K562 (cell line): ENCODE data around the gene BMP8B. TPM values are rescaled to one million over a fixed set of nuclear protein-coding genes. Genes with fewer than 3 reads are reported as not detected.
A peak's percentile ranks its signal among the peaks of the same experiment; 100 is the strongest.
"Not testable (repeated sequence)": the region's sequence is repeated elsewhere in the genome, so short reads cannot be mapped to it uniquely, and the experiment has no call there.

Experiments
- ATAC-seq: fragments of 200-7000 bp; cut with Tn5 transposase; 3 replicates; pipeline ENCODE4 v1.9.1; 2020; ENCODE audit warnings: moderate library complexity
- BruUV-seq: library from RNA; stranded (reverse); fragments of 400-500 nt; replicated peaks from 2 replicates; lab custom pipeline; 2021; lab: Mats Ljungman, UMichigan
- CTCF ChIA-PET: fragments of 300-600 bp; formaldehyde crosslinking; extraction: SDS; loops from one replicate; lab custom pipeline; 2021; ENCODE audit warnings: low intra/inter-chr PET ratio; lab: Yijun Ruan, JAX
- POLR2A ChIA-PET: fragments of 300-600, 350-650 bp; sonication (Branson Sonifier 250); formaldehyde crosslinking; extraction: SDS; loops from one replicate; lab custom pipeline; 2021; ENCODE audit warnings: antibody characterized with exemption, inconsistent platforms; lab: Yijun Ruan, JAX
- DNase-seq, 4 experiments: peaks; one replicate each; pipeline versions ENCODE4 v3.0.0 to v3.0.0-alpha.2; 2011 to 2018; ENCODE audit warnings: low spot score in 3 of 4, mixed read lengths in 3 of 4; ENCODE audit errors: extremely low read depth in 1 of 4
- FAIRE-seq: peaks from 2 replicates; lab custom pipeline; 2011; peaks lifted over from hg19 to GRCh38; lab: Jason Lieb, UNC
- H2AFZ ChIP-seq: 2 replicates; pipeline ENCODE4 v1.6.0; 2011; ENCODE audit warnings: low read depth, low read length, control low read depth, inconsistent platforms
- H3K27ac ChIP-seq: fragments of 200-600 bp; 3 replicates; pipeline ENCODE4 v1.8.0; 2011; ENCODE audit warnings: low read depth, mild to moderate bottlenecking, control low read depth, inconsistent platforms, low read length, moderate library complexity, mixed read lengths; ENCODE audit errors: extremely low read depth
- H3K27me3 ChIP-seq, 2 experiments: fragments of 300-600 bp in 1 of 2; 2 replicates in 1 of 2; 3 replicates in 1 of 2; pipeline versions ENCODE4 v1.6.0 to v1.8.0; 2011; ENCODE audit warnings: inconsistent platforms in 2 of 2, low read length in 2 of 2, mild to moderate bottlenecking in 1 of 2, mixed read lengths in 1 of 2, moderate library complexity in 1 of 2; ENCODE audit not compliant: control insufficient read depth in 2 of 2, insufficient read depth in 2 of 2
- H3K36me3 ChIP-seq: fragments of 300-600 bp; 3 replicates; pipeline ENCODE4 v1.8.0; 2011; ENCODE audit warnings: mild to moderate bottlenecking, low read length, inconsistent platforms; ENCODE audit not compliant: control insufficient read depth, insufficient read depth
- H3K4me1 ChIP-seq, 2 experiments: fragments of 200-600 bp in 1 of 2; replicated peaks in 1 of 2; 2 replicates in 1 of 2; 3 replicates in 1 of 2; pipeline versions ENCODE4 v1.5.1 to v1.8.0; 2011; ENCODE audit warnings: inconsistent platforms in 2 of 2, low read length in 2 of 2, mild to moderate bottlenecking in 1 of 2, mixed read lengths in 1 of 2, moderate library complexity in 1 of 2; ENCODE audit not compliant: control insufficient read depth in 2 of 2, insufficient read depth in 2 of 2
- H3K4me2 ChIP-seq: 2 replicates; pipeline ENCODE4 v1.6.1; 2011; ENCODE audit warnings: low read length, control low read depth, inconsistent platforms, mixed read lengths; ENCODE audit not compliant: insufficient read depth
- H3K4me3 ChIP-seq: fragments of 200-600 bp; sonication (generic), shearing (Covaris generic); 2 replicates; pipeline ENCODE4 v1.5.1; 2016; ENCODE audit warnings: control low read depth, inconsistent platforms
- H3K79me2 ChIP-seq: fragments of 200-600 bp; 3 replicates; pipeline ENCODE4 v1.8.0; 2011; ENCODE audit warnings: low read length, inconsistent platforms; ENCODE audit not compliant: control insufficient read depth, insufficient read depth
- H3K9ac ChIP-seq, 2 experiments: 2 replicates each; pipeline versions ENCODE4 v1.6.0 to v1.6.1; 2011; ENCODE audit warnings: low read depth in 2 of 2, low read length in 2 of 2, control low read depth in 1 of 2, inconsistent platforms in 1 of 2, mild to moderate bottlenecking in 1 of 2, mixed read lengths in 1 of 2; ENCODE audit not compliant: insufficient read depth in 1 of 2
- H3K9me1 ChIP-seq: one replicate; pipeline ENCODE4 v1.6.0; 2011; ENCODE audit warnings: inconsistent platforms, mild to moderate bottlenecking, low read length, moderate library complexity; ENCODE audit not compliant: control insufficient read depth, insufficient read depth
- H3K9me3 ChIP-seq: replicated peaks from 2 replicates; pipeline ENCODE4 v1.5.1; 2011; ENCODE audit warnings: low read depth, low read length, inconsistent platforms; ENCODE audit not compliant: control insufficient read depth, insufficient read depth
- H4K20me1 ChIP-seq: replicated peaks from 2 replicates; pipeline ENCODE4 v1.6.1; 2011; ENCODE audit warnings: low read length, inconsistent platforms, mixed read lengths; ENCODE audit not compliant: control insufficient read depth, insufficient read depth
- ATF1 ChIP-seq, 2 experiments: fragments of 450-650 bp in 1 of 2; IDR thresholded peaks; 2 replicates each; pipeline ENCODE4 v1.6.1; 2016; ENCODE audit warnings: missing compliant biosample characterization in 1 of 2, missing genetic modification characterization in 1 of 2
- ATF4 ChIP-seq: fragments of 450-650 bp; formaldehyde crosslinking; IDR thresholded peaks from 2 replicates; pipeline ENCODE4 v1.4.0; 2022; ENCODE audit warnings: mild to moderate bottlenecking, moderate library complexity
- GTF2E2 ChIP-seq: fragments of 200-800 bp; sonication (Bioruptor generic); IDR thresholded peaks from 2 replicates; pipeline ENCODE4 v1.6.1; 2016; ENCODE audit warnings: missing genetic modification characterization, missing compliant biosample characterization
- JUND ChIP-seq, 2 experiments: IDR thresholded peaks; 2 replicates in 1 of 2; 3 replicates in 1 of 2; pipeline ENCODE4 v1.6.1; 2011; ENCODE audit warnings: borderline replicate concordance in 2 of 2, low read depth in 2 of 2, low read length in 2 of 2, improper control_type of control experiment in 1 of 2, missing biosample characterization in 1 of 2, missing genetic modification characterization in 1 of 2, missing genetic modification reagents in 1 of 2
- KAT7 ChIP-seq: sonication (generic); formaldehyde crosslinking; IDR thresholded peaks from 2 replicates; pipeline ENCODE4 v1.8.0; 2022; ENCODE audit warnings: missing genetic modification reagents, mild to moderate bottlenecking, borderline replicate concordance
- NR1H2 ChIP-seq: sonication (generic); formaldehyde crosslinking; IDR thresholded peaks from 2 replicates; pipeline ENCODE4 v1.4.0; 2020; ENCODE audit warnings: mild to moderate bottlenecking, missing genetic modification reagents
- PKNOX1 ChIP-seq: fragments of 450-650 bp; IDR thresholded peaks from 2 replicates; pipeline ENCODE4 v1.6.1; 2016
- SPI1 ChIP-seq: IDR thresholded peaks from 2 replicates; pipeline ENCODE4 v1.6.1; 2011; ENCODE audit warnings: low read depth, low read length, control low read depth, borderline replicate concordance
- TEAD4 ChIP-seq, 2 experiments: sonication (generic) in 1 of 2; formaldehyde crosslinking in 1 of 2; IDR thresholded peaks; 2 replicates each; pipeline versions ENCODE4 v1.6.1 to v1.8.0; 2012 to 2022; ENCODE audit warnings: borderline replicate concordance in 1 of 2, inconsistent platforms in 1 of 2, low read length in 1 of 2, mild to moderate bottlenecking in 1 of 2, missing genetic modification reagents in 1 of 2
- ZKSCAN1 ChIP-seq: fragments of 150-350 bp; IDR thresholded peaks from 2 replicates; pipeline ENCODE4 v1.6.1; 2016; ENCODE audit warnings: low read depth, low read length
- ZNF239 ChIP-seq: fragments of 250-450 bp; sonication (Bioruptor Pico); IDR thresholded peaks from 2 replicates; pipeline ENCODE4 v1.4.0; 2020; ENCODE audit warnings: mild to moderate bottlenecking
- ZNF644 ChIP-seq: fragments of 200-800 bp; sonication (Bioruptor generic); IDR thresholded peaks from 2 replicates; pipeline ENCODE4 v1.6.1; 2016; ENCODE audit warnings: low read depth, missing genetic modification characterization, missing compliant biosample characterization
- WGBS: fragments of 100-300 bp; shearing (Covaris generic); methylation state at CpG from one replicate; pipeline ENCODE4 v1.1.6; 2016; ENCODE audit warnings: low coverage, mixed read lengths; ENCODE audit not compliant: insufficient coverage; ENCODE audit errors: missing lambda C conversion rate; 5-methylcytosine and 5-hydroxymethylcytosine counted together
- in situ Hi-C: fragments of 300-500 bp; cut with MboI; formaldehyde crosslinking; loops from 4 replicates; pipeline ENCODE4 v1.15.0; 2018; ENCODE audit warnings: inconsistent platforms, mixed read lengths
- intact Hi-C: fragments of 100-400 bp; cut with micrococcal nuclease; formaldehyde crosslinking; loops from 2 replicates; pipeline ENCODE4 v1.14.2; 2022
- polyA plus RNA-seq, 8 experiments: library from polyadenylated mRNA; depleted of rRNA in 4 of 8; stranded (reverse) in 5 of 8; unstranded in 3 of 8; fragments of >200 nt; fragmentation: Nextera tagmentation in 2 of 8; fragmentation: Illumina TruSeq in 1 of 8; extraction: Ambion mirVana in 2 of 8; extraction: Trizol in 1 of 8; gene quantifications; 2 replicates each; pipeline versions ENCODE4 v1.2.1 to v1.2.3, GENCODE V29; 2011 to 2014; ENCODE audit warnings: inconsistent platforms in 1 of 8, missing spikeins in 1 of 8
- total RNA-seq, 7 experiments: library from RNA; depleted of rRNA in 6 of 7; stranded (reverse); fragments of >200 nt in 6 of 7; fragmentation: Illumina TruSeq in 2 of 7; extraction: Trizol in 2 of 7; gene quantifications; 2 replicates each; pipeline versions ENCODE4 v1.2.1 to v1.2.3, GENCODE V29; 2011 to 2021; ENCODE audit warnings: low replicate concordance in 1 of 7
- TF ChIP-seq, protein P1 (sequence below): sonication (generic); formaldehyde crosslinking; IDR thresholded peaks from 2 replicates; pipeline ENCODE4 v1.5.0; 2020; ENCODE audit warnings: missing genetic modification reagents

BMP8B gene
- total and polyA plus RNA-seq, 9 of the 15 experiments (the other 6 are each of a cell fraction or from before 2014, with no cell fraction given), result 0.03 to 0.33 (median 0.14) TPM

GRCh38 chr1:39799770-39800470, 11.3 kb upstream of the BMP8B start (continued):
- TF ChIP-seq ATF4 (CRISPR knock-in tag), result no peak; the same call in 1 of the 2 replicates
- TF ChIP-seq NR1H2 (CRISPR knock-in tag), result 0 out of 2 replicates have a peak, but pooled peaks have one; percentile 16

DNA sequence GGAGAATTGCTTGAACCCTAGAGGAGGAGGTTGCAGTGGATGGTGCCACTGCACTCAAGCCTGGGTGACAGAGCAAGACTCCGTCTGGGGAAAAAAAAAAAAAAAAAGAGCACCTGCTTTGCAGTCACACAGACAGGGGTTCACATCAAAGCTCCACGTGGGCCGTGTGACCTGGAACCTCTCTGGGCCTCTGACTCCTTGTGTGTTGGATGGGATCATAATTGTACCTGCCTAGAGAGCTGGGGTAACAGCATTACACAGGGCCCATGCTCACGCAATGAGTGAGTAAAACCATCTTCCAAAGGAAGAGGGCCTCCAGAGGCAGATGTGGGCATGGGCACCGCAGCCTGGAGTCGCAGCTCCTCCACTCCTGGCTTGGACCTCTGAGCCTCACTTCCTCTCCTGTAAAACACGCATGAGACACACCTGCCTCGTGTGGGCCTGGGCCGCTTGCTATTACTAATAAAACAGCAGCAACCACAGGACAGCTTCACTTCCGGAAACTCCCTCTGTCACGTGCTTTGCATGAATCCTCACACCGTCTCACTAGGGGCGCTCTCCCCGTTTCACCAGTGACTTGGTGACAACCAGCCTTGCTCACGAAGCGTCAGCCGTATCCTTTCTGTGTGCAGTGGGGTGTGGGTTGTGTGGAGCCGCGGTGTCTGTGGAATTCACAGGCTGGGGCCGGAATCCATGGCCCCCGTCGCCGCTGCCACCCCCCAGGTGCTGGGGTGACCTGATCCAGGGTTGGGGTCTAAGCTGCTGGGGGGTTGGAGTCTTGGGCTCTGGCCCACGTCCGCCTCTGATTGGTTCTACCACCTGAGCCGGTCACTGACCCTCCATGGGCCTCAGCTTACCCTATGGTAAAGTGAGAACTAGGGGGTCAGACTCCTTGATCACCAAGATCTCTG, 10.4 kb upstream of the BMP8B start:
- in situ Hi-C loops; H3K79me2 ChIP-seq; H3K36me3 ChIP-seq; H3K27me3 ChIP-seq; H3K9me1 ChIP-seq; H3K4me3 ChIP-seq; H3K9me3 ChIP-seq; H4K20me1 ChIP-seq; TF ChIP-seq ATF1 (CRISPR knock-in tag; IDR thresholded peaks at IDR 0.05): not testable (repeated sequence)
- peak overlapping the region; percentile 99 for H2AFZ ChIP-seq
- intact Hi-C loops, result loop anchor here (1.0 to 5.0 kb wide), 2 partner anchors 97 to 192 kb away; no protein-coding TSS in a partner anchor
- H3K9ac ChIP-seq, result peak overlapping the region in 1 of 2 experiments; percentile 55; a peak in 1 of 4 replicates
- WGBS, result 34% methylated on average over 21 of the region's 26 CpGs
- TSS peak; percentile 89 for BruUV-seq
- DNase-seq, result peak; percentile 82 to 96 (median 86)
- ChIA-PET POLR2A (interaction anchor here (0.6 to 1.7 kb wide), 4 partner anchors 12 to 74 kb away, joined by 3 to 5 read pairs (median 4); no protein-coding TSS in a partner anchor), CTCF (interaction anchor here (0.6 to 2.5 kb wide), 7 partner anchors 88 to 193 kb away, joined by 3 to 18 read pairs (median 4); partner anchors contain the start of genes MYCL and NT5C1A)
- peak; percentile 99 for ATAC-seq
- FAIRE-seq, result peak; percentile 99
- H3K4me1 ChIP-seq, result peaks cover 9 to 10% of the 10 kb centered on the region in 2 experiments; a peak in 4 of 5 replicates
- H3K27ac ChIP-seq, result peak overlapping the region; percentile 74
- peak overlapping the region; percentile 63; the same call in 1 of the 2 replicates for H3K4me2 ChIP-seq
- TF ChIP-seq, protein P1, sequence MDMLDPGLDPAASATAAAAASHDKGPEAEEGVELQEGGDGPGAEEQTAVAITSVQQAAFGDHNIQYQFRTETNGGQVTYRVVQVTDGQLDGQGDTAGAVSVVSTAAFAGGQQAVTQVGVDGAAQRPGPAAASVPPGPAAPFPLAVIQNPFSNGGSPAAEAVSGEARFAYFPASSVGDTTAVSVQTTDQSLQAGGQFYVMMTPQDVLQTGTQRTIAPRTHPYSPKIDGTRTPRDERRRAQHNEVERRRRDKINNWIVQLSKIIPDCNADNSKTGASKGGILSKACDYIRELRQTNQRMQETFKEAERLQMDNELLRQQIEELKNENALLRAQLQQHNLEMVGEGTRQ (CRISPR knock-in tag), result peak; percentile 94
- peak; percentile 41 for TF ChIP-seq ZNF239 (CRISPR knock-in tag)
- peak; percentile 31; the same call in 1 of the 2 replicates for TF ChIP-seq ZKSCAN1
- TF ChIP-seq KAT7 (CRISPR knock-in tag), result 0 out of 2 replicates have a peak, but pooled peaks have one; percentile 21
- peak; percentile 91 for TF ChIP-seq ATF1 (tag; IDR thresholded peaks at IDR 0.05)
- TF ChIP-seq SPI1, result peak; percentile 81
- peak; percentile 24; the same call in 1 of the 2 replicates for TF ChIP-seq PKNOX1
- TF ChIP-seq ZNF644 (tag), result peak; percentile 75
- peak; percentile 29 for TF ChIP-seq TEAD4 (IDR thresholded peaks at IDR 0.05; ENCODE audit: low read length)
- TF ChIP-seq TEAD4 (CRISPR knock-in tag; IDR thresholded peaks at IDR 0.05; ENCODE audit: borderline replicate concordance), result 0 out of 2 replicates have a peak, but pooled peaks have one; percentile 42
- peak; percentile 79 for TF ChIP-seq JUND (IDR thresholded peaks at IDR 0.05; ENCODE audit: borderline replicate concordance, low read depth, low read length)
- TF ChIP-seq JUND (tag; IDR thresholded peaks at IDR 0.05; ENCODE audit: borderline replicate concordance, low read depth, low read length), result peak; percentile 23; the same call in 1 of the 3 replicates
- peak; percentile 94 for TF ChIP-seq GTF2E2 (tag)
